ENCODE data around the gene DGKB.

DGKB gene

GRCh38 chr7:14583518-14583917, 319.0 kb downstream of the DGKB start:
- peaks cover 38% of the 10 kb centered on the region for H3K9me3 ChIP-seq (ENCODE audit: control insufficient read depth, low read length)
- no peak overlapping the region for H2AFZ ChIP-seq (ENCODE audit: low read depth, low read length)
- H3K27ac ChIP-seq (ENCODE audit: low read length, poor library complexity, severe bottlenecking), result no peak overlapping the region
- no peak overlapping the region for H3K4me2 ChIP-seq (ENCODE audit: low read length, poor library complexity, severe bottlenecking)
- no peak overlapping the region for H4K8ac ChIP-seq (ENCODE audit: low read length)
- no peak overlapping the region for H3K4ac ChIP-seq (ENCODE audit: low read depth in 1 of 2, low read length in 2 of 2)
- H2BK5ac ChIP-seq (ENCODE audit: low read depth, low read length, poor library complexity, severe bottlenecking), result no peak overlapping the region
- no peak overlapping the region for H3K14ac ChIP-seq (ENCODE audit: low read length in 2 of 2)
- H3K4me3 ChIP-seq (ENCODE audit: insufficient read depth in 1 of 2, low read depth in 1 of 2, low read length in 2 of 2), result no peak overlapping the region
- H3K4me1 ChIP-seq (ENCODE audit: control insufficient read depth, insufficient read depth, low read depth, low read length), result no peaks in the 10 kb centered on the region
- no peak overlapping the region for H3K18ac ChIP-seq (ENCODE audit: low read depth in 1 of 2, low read length in 2 of 2)
- no peak overlapping the region for H2BK12ac ChIP-seq (ENCODE audit: low read length in 2 of 2)
- no peak for DNase-seq
- no peak overlapping the region for H2AK5ac ChIP-seq (ENCODE audit: low read length, severe bottlenecking)
- H4K91ac ChIP-seq (ENCODE audit: low read length), result no peak overlapping the region
- no peaks in the 10 kb centered on the region for H3K79me1 ChIP-seq (replicated peaks; ENCODE audit: low read length, poor library complexity, severe bottlenecking)
- no peak overlapping the region for H3K23ac ChIP-seq (ENCODE audit: low read length in 2 of 2)
- no peaks in the 10 kb centered on the region for H3K36me3 ChIP-seq (ENCODE audit: control insufficient read depth in 1 of 2, insufficient read depth in 2 of 2, low read depth in 1 of 2, low read length in 2 of 2)
- H3K27me3 ChIP-seq (ENCODE audit: control insufficient read depth in 1 of 2, insufficient read depth in 1 of 2, low read length in 2 of 2), result no peaks in the 10 kb centered on the region
- no peak overlapping the region for H3K9ac ChIP-seq (ENCODE audit: low read length)
- H2BK120ac ChIP-seq (ENCODE audit: low read depth, low read length), result no peak overlapping the region
- no peak overlapping the region for H2BK15ac ChIP-seq (ENCODE audit: low read depth, poor library complexity, severe bottlenecking)

GRCh38 chr7:14582010-14582409, 320.5 kb downstream of the DGKB start:
- Histone ChIP-seq H2BK5ac (ENCODE audit: low read depth, low read length, poor library complexity, severe bottlenecking) (no peak overlapping the region), H3K9ac (ENCODE audit: low read length) (no peak overlapping the region), H3K27me3 (ENCODE audit: control insufficient read depth in 1 of 2, insufficient read depth in 1 of 2, low read length in 2 of 2) (no peaks in the 10 kb centered on the region), H3K4me3 (ENCODE audit: insufficient read depth in 1 of 2, low read depth in 1 of 2, low read length in 2 of 2) (no peak overlapping the region), H2AFZ (ENCODE audit: low read depth, low read length) (no peak overlapping the region), H2BK15ac (ENCODE audit: low read depth, poor library complexity, severe bottlenecking) (no peak overlapping the region), H3K18ac (ENCODE audit: low read depth in 1 of 2, low read length in 2 of 2) (no peak overlapping the region), H3K4me1 (ENCODE audit: control insufficient read depth, insufficient read depth, low read depth, low read length) (no peaks in the 10 kb centered on the region), H3K14ac (ENCODE audit: low read length in 2 of 2) (no peak overlapping the region), H4K8ac (ENCODE audit: low read length) (no peak overlapping the region), H3K79me1 (replicated peaks; ENCODE audit: low read length, poor library complexity, severe bottlenecking) (no peaks in the 10 kb centered on the region), H3K27ac (ENCODE audit: low read length, poor library complexity, severe bottlenecking) (no peak overlapping the region), H3K36me3 (ENCODE audit: control insufficient read depth in 1 of 2, insufficient read depth in 2 of 2, low read depth in 1 of 2, low read length in 2 of 2) (no peaks in the 10 kb centered on the region), H3K9me3 (ENCODE audit: control insufficient read depth, low read length) (peaks cover 28% of the 10 kb centered on the region), H3K23ac (ENCODE audit: low read length in 2 of 2) (no peak overlapping the region), H2BK120ac (ENCODE audit: low read depth, low read length) (no peak overlapping the region), H3K4me2 (ENCODE audit: low read length, poor library complexity, severe bottlenecking) (no peak overlapping the region), H3K4ac (ENCODE audit: low read depth in 1 of 2, low read length in 2 of 2) (no peak overlapping the region), H2BK12ac (ENCODE audit: low read length in 2 of 2) (no peak overlapping the region), H2AK5ac (ENCODE audit: low read length, severe bottlenecking) (no peak overlapping the region), H4K91ac (ENCODE audit: low read length) (no peak overlapping the region)
- WGBS, result 100% methylated on average over 2 of the region's 4 CpGs
- no peak for DNase-seq

GRCh38 chr7:14579971-14580370, 322.6 kb downstream of the DGKB start:
- H2BK5ac ChIP-seq (ENCODE audit: low read depth, low read length, poor library complexity, severe bottlenecking), result no peak overlapping the region
- H2AFZ ChIP-seq (ENCODE audit: low read depth, low read length), result no peak overlapping the region
- H3K4ac ChIP-seq (ENCODE audit: low read depth in 1 of 2, low read length in 2 of 2), result no peak overlapping the region
- H3K27ac ChIP-seq (ENCODE audit: low read length, poor library complexity, severe bottlenecking), result no peak overlapping the region
- no peak for DNase-seq
- H3K9me3 ChIP-seq (ENCODE audit: control insufficient read depth, low read length), result peaks cover 8% of the 10 kb centered on the region
- WGBS, result 99% methylated on average over 2 of the region's 2 CpGs
- H2BK12ac ChIP-seq (ENCODE audit: low read length in 2 of 2), result no peak overlapping the region
- no peak overlapping the region for H3K18ac ChIP-seq (ENCODE audit: low read depth in 1 of 2, low read length in 2 of 2)
- H2AK5ac ChIP-seq (ENCODE audit: low read length, severe bottlenecking), result no peak overlapping the region
- H4K8ac ChIP-seq (ENCODE audit: low read length), result no peak overlapping the region
- H3K4me1 ChIP-seq (ENCODE audit: control insufficient read depth, insufficient read depth, low read depth, low read length), result no peaks in the 10 kb centered on the region
- no peak overlapping the region for H3K4me2 ChIP-seq (ENCODE audit: low read length, poor library complexity, severe bottlenecking)
- H3K9ac ChIP-seq (ENCODE audit: low read length), result no peak overlapping the region
- H4K91ac ChIP-seq (ENCODE audit: low read length), result no peak overlapping the region
- H3K14ac ChIP-seq (ENCODE audit: low read length in 2 of 2), result no peak overlapping the region
- no peak overlapping the region for H3K4me3 ChIP-seq (ENCODE audit: insufficient read depth in 1 of 2, low read depth in 1 of 2, low read length in 2 of 2)
- H3K23ac ChIP-seq (ENCODE audit: low read length in 2 of 2), result no peak overlapping the region
- no peak overlapping the region for H2BK120ac ChIP-seq (ENCODE audit: low read depth, low read length)
- no peaks in the 10 kb centered on the region for H3K79me1 ChIP-seq (replicated peaks; ENCODE audit: low read length, poor library complexity, severe bottlenecking)
- H3K27me3 ChIP-seq (ENCODE audit: control insufficient read depth in 1 of 2, insufficient read depth in 1 of 2, low read length in 2 of 2), result no peaks in the 10 kb centered on the region
- no peaks in the 10 kb centered on the region for H3K36me3 ChIP-seq (ENCODE audit: control insufficient read depth in 1 of 2, insufficient read depth in 2 of 2, low read depth in 1 of 2, low read length in 2 of 2)
- H2BK15ac ChIP-seq (ENCODE audit: low read depth, poor library complexity, severe bottlenecking), result no peak overlapping the region

GRCh38 chr7:14576578-14576977, 326.0 kb downstream of the DGKB start:
- Histone ChIP-seq H4K91ac (ENCODE audit: low read length) (no peak overlapping the region), H3K4me1 (ENCODE audit: control insufficient read depth, insufficient read depth, low read depth, low read length) (no peaks in the 10 kb centered on the region), H3K4ac (ENCODE audit: low read depth in 1 of 2, low read length in 2 of 2) (no peak overlapping the region), H3K27me3 (ENCODE audit: control insufficient read depth in 1 of 2, insufficient read depth in 1 of 2, low read length in 2 of 2) (no peaks in the 10 kb centered on the region), H2AFZ (ENCODE audit: low read depth, low read length) (no peak overlapping the region), H2BK15ac (ENCODE audit: low read depth, poor library complexity, severe bottlenecking) (no peak overlapping the region), H3K27ac (ENCODE audit: low read length, poor library complexity, severe bottlenecking) (no peak overlapping the region), H2AK5ac (ENCODE audit: low read length, severe bottlenecking) (no peak overlapping the region), H2BK5ac (ENCODE audit: low read depth, low read length, poor library complexity, severe bottlenecking) (no peak overlapping the region), H3K4me2 (ENCODE audit: low read length, poor library complexity, severe bottlenecking) (no peak overlapping the region), H2BK12ac (ENCODE audit: low read length in 2 of 2) (no peak overlapping the region), H3K18ac (ENCODE audit: low read depth in 1 of 2, low read length in 2 of 2) (no peak overlapping the region), H3K79me1 (replicated peaks; ENCODE audit: low read length, poor library complexity, severe bottlenecking) (no peaks in the 10 kb centered on the region), H3K4me3 (ENCODE audit: insufficient read depth in 1 of 2, low read depth in 1 of 2, low read length in 2 of 2) (no peak overlapping the region), H4K8ac (ENCODE audit: low read length) (no peak overlapping the region), H3K36me3 (ENCODE audit: control insufficient read depth in 1 of 2, insufficient read depth in 2 of 2, low read depth in 1 of 2, low read length in 2 of 2) (no peaks in the 10 kb centered on the region), H2BK120ac (ENCODE audit: low read depth, low read length) (no peak overlapping the region), H3K23ac (ENCODE audit: low read length in 2 of 2) (no peak overlapping the region), H3K14ac (ENCODE audit: low read length in 2 of 2) (no peak overlapping the region), H3K9ac (ENCODE audit: low read length) (no peak overlapping the region), H3K9me3 (ENCODE audit: control insufficient read depth, low read length) (no peaks in the 10 kb centered on the region)
- WGBS, result 87% methylated on average over 3 of the region's 3 CpGs
- no peak for DNase-seq
